GM12878 (cell line): ENCODE measurements around the gene FZD8. TPM values are rescaled to one million over a fixed set of nuclear protein-coding genes. Genes with fewer than 3 reads are reported as not detected.

Source experiments
- ATAC-seq: fragments of 200-7000 bp; cut with Tn5 transposase; 3 replicates; pipeline ENCODE4 v1.9.1; 2020; ENCODE audit warnings: mild to moderate bottlenecking, moderate library complexity
- BruUV-seq: library from RNA; stranded (reverse); fragments of 400-500 nt; replicated peaks from 2 replicates; lab custom pipeline; 2021; lab: Mats Ljungman, UMichigan
- CTCF ChIA-PET: fragments of 300-600 bp; sonication (Branson Sonifier 250); formaldehyde crosslinking; extraction: SDS; loops from one replicate; lab custom pipeline; 2021; ENCODE audit warnings: inconsistent platforms; lab: Yijun Ruan, JAX
- POLR2A ChIA-PET: fragments of 350-600 bp; formaldehyde crosslinking; extraction: SDS; loops from one replicate; lab custom pipeline; 2021; ENCODE audit warnings: inconsistent platforms; lab: Charles Lee
- RAD21 ChIA-PET: fragments of 300-600 bp; sonication (Branson Sonifier 250); formaldehyde crosslinking; loops from one replicate; lab custom pipeline; 2023; ENCODE audit warnings: antibody characterized with exemption; ENCODE audit not compliant: unreplicated experiment; lab: Charles Lee
- SMC1A ChIA-PET: fragments of 300-600 bp; sonication (Branson Sonifier 250); formaldehyde crosslinking; loops from one replicate; lab custom pipeline; 2023; ENCODE audit not compliant: unreplicated experiment, uncharacterized antibody; lab: Charles Lee
- DNase-seq: peaks from one replicate; pipeline ENCODE4 v3.0.0-alpha.2; 2011; ENCODE audit warnings: low read depth, low spot score
- FAIRE-seq: peaks from 3 replicates; lab custom pipeline; 2011; peaks lifted over from hg19 to GRCh38; lab: Jason Lieb, UNC
- H2AFZ ChIP-seq: 2 replicates; pipeline ENCODE4 v1.6.0; 2011; ENCODE audit warnings: low read depth, low read length, control low read depth; ENCODE audit not compliant: control insufficient read depth
- H3K27ac ChIP-seq: 2 replicates; pipeline ENCODE4 v1.5.1; 2011; ENCODE audit warnings: control low read depth; ENCODE audit not compliant: control insufficient read depth, insufficient read depth
- H3K27me3 ChIP-seq, 2 experiments: replicated peaks in 1 of 2; 2 replicates each; pipeline versions ENCODE4 v1.6.0 to v1.6.1; 2011; ENCODE audit warnings: low read length in 1 of 2; ENCODE audit not compliant: control insufficient read depth in 2 of 2, insufficient read depth in 2 of 2
- H3K36me3 ChIP-seq, 2 experiments: 2 replicates each; pipeline ENCODE4 v1.5.1; 2011; ENCODE audit warnings: low read length in 1 of 2; ENCODE audit not compliant: control insufficient read depth in 2 of 2, insufficient read depth in 2 of 2
- H3K4me1 ChIP-seq: 2 replicates; pipeline ENCODE4 v1.6.1; 2011; ENCODE audit warnings: mild to moderate bottlenecking, low read length, moderate library complexity, mixed read lengths; ENCODE audit not compliant: control insufficient read depth, insufficient read depth
- H3K4me2 ChIP-seq: 2 replicates; pipeline ENCODE4 v1.6.0; 2011; ENCODE audit warnings: control low read depth; ENCODE audit not compliant: control insufficient read depth, insufficient read depth
- H3K4me3 ChIP-seq: fragments of 200-600 bp; sonication (generic); 2 replicates; pipeline ENCODE4 v1.5.1; 2016
- H3K79me2 ChIP-seq: 2 replicates; pipeline ENCODE4 v1.6.0; 2011; ENCODE audit warnings: low read length; ENCODE audit not compliant: control insufficient read depth, insufficient read depth
- H3K9ac ChIP-seq: 2 replicates; pipeline ENCODE4 v1.8.0; 2011; ENCODE audit warnings: low read length, control low read depth, mixed read lengths; ENCODE audit not compliant: control insufficient read depth, insufficient read depth
- H3K9me3 ChIP-seq: replicated peaks from 3 replicates; pipeline ENCODE4 v1.5.1; 2011; ENCODE audit warnings: mild to moderate bottlenecking, low read length; ENCODE audit not compliant: control insufficient read depth, insufficient read depth
- H4K20me1 ChIP-seq: 2 replicates; pipeline ENCODE4 v1.6.0; 2011; ENCODE audit not compliant: control insufficient read depth, insufficient read depth
- BCL11A ChIP-seq: IDR thresholded peaks from 2 replicates; pipeline ENCODE4 v1.6.1; 2011; ENCODE audit warnings: low read depth, low read length
- BRCA1 ChIP-seq: IDR thresholded peaks from 2 replicates; pipeline ENCODE4 v1.6.1; 2011; ENCODE audit warnings: low read depth, low read length, improper control_type of control experiment
- CTCF ChIP-seq, 3 experiments: IDR thresholded peaks in 2 of 3; conservative IDR thresholded peaks in 1 of 3; 2 replicates each; pipeline ENCODE4 v1.5.1; 2011; ENCODE audit warnings: low read depth in 3 of 3, low read length in 3 of 3, mild to moderate bottlenecking in 3 of 3, control low read depth in 2 of 3, moderate library complexity in 2 of 3, inconsistent platforms in 1 of 3, mixed read lengths in 1 of 3; ENCODE audit not compliant: control insufficient read depth in 2 of 3, insufficient read depth in 1 of 3; ENCODE audit errors: extremely low read depth in 1 of 3
- ESRRA ChIP-seq: IDR thresholded peaks from 2 replicates; pipeline ENCODE4 v1.6.1; 2012; ENCODE audit warnings: mild to moderate bottlenecking, low read length, improper control_type of control experiment
- GATAD2B ChIP-seq: fragments of 450-650 bp; conservative IDR thresholded peaks from 2 replicates; pipeline ENCODE4 v1.6.1; 2017; ENCODE audit warnings: low read depth, mild to moderate bottlenecking, moderate library complexity
- HCFC1 ChIP-seq: fragments of 150-350 bp; IDR thresholded peaks from 2 replicates; pipeline ENCODE4 v1.6.1; 2014; ENCODE audit warnings: low read length
- NKRF ChIP-seq: fragments of 450-650 bp; conservative IDR thresholded peaks from 2 replicates; pipeline ENCODE4 v1.6.1; 2017; ENCODE audit warnings: mild to moderate bottlenecking, moderate library complexity
- PBX3 ChIP-seq: IDR thresholded peaks from 2 replicates; pipeline ENCODE4 v1.6.1; 2011; ENCODE audit warnings: mild to moderate bottlenecking, low read depth, low read length, moderate library complexity; ENCODE audit not compliant: insufficient replicate concordance
- POLR2AphosphoS5 ChIP-seq: IDR thresholded peaks from 2 replicates; pipeline ENCODE4 v1.6.1; 2011; ENCODE audit warnings: mild to moderate bottlenecking, low read length, inconsistent platforms
- PRDM15 ChIP-seq: fragments of 450-650 bp; formaldehyde crosslinking; IDR thresholded peaks from 2 replicates; pipeline ENCODE4 v1.4.0; 2020; ENCODE audit warnings: mild to moderate bottlenecking, moderate library complexity
- SREBF2 ChIP-seq: IDR thresholded peaks from 2 replicates; pipeline ENCODE4 v1.6.1; 2012; ENCODE audit warnings: mild to moderate bottlenecking, low read length
- YY1 ChIP-seq: IDR thresholded peaks from 2 replicates; pipeline ENCODE4 v1.6.1; 2011; ENCODE audit warnings: low read depth, mild to moderate bottlenecking, low read length
- ZBED1 ChIP-seq: IDR thresholded peaks from 2 replicates; pipeline ENCODE4 v1.6.1; 2016; ENCODE audit warnings: borderline replicate concordance
- WGBS: methylation state at CpG from one replicate; pipeline ENCODE4 v1.1.6; 2016; ENCODE audit warnings: low lambda C conversion rate; ENCODE audit not compliant: insufficient replicate concordance, insufficient coverage; ENCODE audit errors: missing lambda C conversion rate; 5-methylcytosine and 5-hydroxymethylcytosine counted together
- in situ Hi-C: fragments of 300-500 bp; cut with MboI; formaldehyde crosslinking; loops from 9 replicates; pipeline ENCODE4 v1.14.3; 2018; ENCODE audit warnings: mixed read lengths
- intact Hi-C: fragments of 100-400 bp; cut with micrococcal nuclease; formaldehyde crosslinking; loops from one replicate; pipeline ENCODE4 v1.14.2; 2022; ENCODE audit not compliant: unreplicated experiment
- polyA plus RNA-seq, 11 experiments: library from polyadenylated mRNA; depleted of rRNA in 4 of 11; unstranded in 6 of 11; stranded (reverse) in 5 of 11; fragments of >200 nt; fragmentation: Nextera tagmentation in 4 of 11; fragmentation: Illumina TruSeq in 1 of 11; extraction: Ambion mirVana in 4 of 11; extraction: Trizol in 1 of 11; gene quantifications; 1 replicate in 1 of 11; 2 replicates in 10 of 11; pipeline versions ENCODE4 v1.2.1 to v1.2.3, GENCODE V29; 2011 to 2016; ENCODE audit warnings: inconsistent platforms in 2 of 11, missing spikeins in 2 of 11, low read depth in 1 of 11
- total RNA-seq, 4 experiments: library from RNA; depleted of rRNA in 3 of 4; stranded (reverse); fragments of >200 nt in 3 of 4; fragmentation: Illumina TruSeq in 1 of 4; extraction: Trizol in 1 of 4; gene quantifications; 2 replicates each; pipeline versions ENCODE4 v1.2.1 to v1.2.3, GENCODE V29; 2013 to 2021

The FZD8 gene
- total and polyA plus RNA-seq, 10 of the 15 experiments (the other 5 are each of a cell fraction or from before 2014, with no cell fraction given) = 0.03 to 0.72 (median 0.10) TPM; not detected in 3

GRCh38 chr10:35667270-35667889 lies 25.3 kb upstream of the FZD8 start (continued):
- TF ChIP-seq PRDM15 (CRISPR knock-in tag) (no peak), HCFC1 (no peak)
- TF ChIP-seq, all 136 proteins: peak for 0

GRCh38 chr10:35661236-35661635 lies 19.1 kb upstream of the FZD8 start:
- in situ Hi-C loops = no loop called here
- Histone ChIP-seq H3K4me3 (no peak overlapping the region), H3K27ac (no peak overlapping the region), H2AFZ (no peak overlapping the region), H3K4me2 (no peak overlapping the region), H3K27me3 (no peaks in the 10 kb centered on the region), H3K4me1 (no peaks in the 10 kb centered on the region), H3K36me3 (no peaks in the 10 kb centered on the region), H3K79me2 (no peaks in the 10 kb centered on the region), H3K9ac (no peak overlapping the region), H3K9me3 (no peaks in the 10 kb centered on the region), H4K20me1 (no peaks in the 10 kb centered on the region)
- SMC1A ChIA-PET = no interaction called here
- CTCF ChIA-PET = no interaction called here
- POLR2A ChIA-PET = no interaction called here
- BruUV-seq = no TSS peak
- 15% methylated on average over 2 of the region's 2 CpGs for WGBS
- RAD21 ChIA-PET = no interaction called here
- DNase-seq (no peak), FAIRE-seq (no peak), ATAC-seq (no peak)
- intact Hi-C loops = no loop called here
- TF ChIP-seq ZBED1 (no peak), SREBF2 (no peak), BRCA1 (no peak), NKRF (no peak), BCL11A (no peak), YY1 (no peak), CTCF (IDR thresholded peaks at IDR 0.05 in 2 of 3, conservative IDR thresholded peaks at IDR 0.05 in 1 of 3; ENCODE audit: control insufficient read depth in 2 of 3, extremely low read depth in 1 of 3, insufficient read depth in 1 of 3, low read depth in 3 of 3, low read length in 3 of 3) (no peak), ESRRA (no peak), PBX3 (no peak), GATAD2B (no peak), POLR2AphosphoS5 (no peak)
